ENCODE data around the gene PPM1J.

DNA sequence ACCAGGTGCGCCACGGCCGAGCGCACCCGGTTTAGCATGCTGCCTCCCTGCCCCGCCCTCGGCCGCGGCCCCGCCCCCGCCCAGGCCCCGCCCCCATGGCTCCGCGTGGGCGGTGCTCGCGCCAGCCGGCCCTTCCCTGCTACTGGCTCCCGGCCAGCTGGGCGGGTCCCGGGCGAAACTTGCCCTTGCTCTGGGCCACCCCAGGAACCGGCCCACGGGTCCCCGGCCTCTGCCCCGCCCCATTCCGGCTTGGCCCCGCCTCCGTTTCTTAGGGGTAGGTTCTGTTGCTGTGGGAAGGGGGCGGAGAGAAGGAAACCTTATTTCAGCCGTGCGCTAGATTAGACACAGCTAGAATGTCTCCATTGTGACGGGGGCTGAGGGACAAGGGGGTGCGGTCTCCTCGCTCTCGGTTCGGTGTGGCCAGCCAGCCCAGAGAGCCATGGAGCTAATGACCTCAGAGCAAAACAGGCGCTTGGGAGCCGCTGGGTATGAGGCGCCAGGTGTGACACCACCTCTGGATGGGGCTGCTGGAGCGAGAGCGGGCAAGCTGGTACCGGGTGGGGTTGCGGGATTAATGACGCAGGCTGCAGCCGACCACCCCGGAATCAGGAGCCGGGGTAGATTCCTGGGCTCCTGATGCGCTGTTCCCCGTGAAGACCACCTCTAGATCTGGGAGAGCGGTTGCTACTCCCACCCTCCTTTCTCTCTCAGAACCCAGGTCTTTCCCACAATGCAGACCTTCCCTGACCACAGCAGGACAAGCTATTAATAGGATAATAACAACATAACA is at the start of gene PPM1J:
- TF ChIP-seq CTCF (IDR thresholded peaks at IDR 0.05; ENCODE audit: low read depth, low read length) = no peak
- TF ChIP-seq EZH2phosphoT487 (IDR thresholded peaks at IDR 0.05; ENCODE audit: low read depth) = no peak
